GM12872 (cell line): ENCODE measurements around the gene RAB29.

Experiments used
- CTCF ChIP-seq: IDR thresholded peaks from 3 replicates; pipeline ENCODE4 v1.5.1; 2011; ENCODE audit warnings: low read depth, mild to moderate bottlenecking, low read length, moderate library complexity; ENCODE audit not compliant: insufficient read depth

Gene RAB29

GRCh38 chr1:205803986-205804385, 28.7 kb upstream of the RAB29 start:
- no peak for TF ChIP-seq CTCF

DNA sequence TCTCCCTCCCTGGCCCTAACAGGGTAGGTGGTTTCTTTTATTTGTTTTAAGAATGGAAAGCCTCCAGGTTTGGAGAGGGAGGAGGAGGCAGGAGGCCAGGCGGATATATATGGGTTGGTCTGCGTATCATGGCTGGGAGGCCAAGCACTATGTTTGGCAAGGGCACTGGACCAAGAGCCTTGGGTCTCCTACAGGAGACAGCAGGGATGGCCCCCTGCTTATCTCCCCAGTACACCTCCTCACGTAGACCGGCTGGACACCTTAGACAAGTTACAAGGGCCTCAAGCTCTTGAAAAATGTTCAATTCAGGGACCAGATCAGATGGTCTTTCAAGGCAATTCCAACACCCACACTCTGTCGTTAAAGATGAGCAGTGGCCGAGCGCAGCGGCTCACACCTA, 26.8 kb upstream of the RAB29 start:
- TF ChIP-seq CTCF, result no peak

GRCh38 chr1:205800981-205801703, 25.9 kb upstream of the RAB29 start:
- TF ChIP-seq CTCF, result no peak

GRCh38 chr1:205800427-205800826, 25.1 kb upstream of the RAB29 start:
- TF ChIP-seq CTCF, result no peak

- TF ChIP-seq CTCF, result no peak
Observed at GRCh38 chr1:205798577-205798976, 23.3 kb upstream of the RAB29 start.

GRCh38 chr1:205797168-205797567, 21.9 kb upstream of the RAB29 start:
- no peak for TF ChIP-seq CTCF

DNA sequence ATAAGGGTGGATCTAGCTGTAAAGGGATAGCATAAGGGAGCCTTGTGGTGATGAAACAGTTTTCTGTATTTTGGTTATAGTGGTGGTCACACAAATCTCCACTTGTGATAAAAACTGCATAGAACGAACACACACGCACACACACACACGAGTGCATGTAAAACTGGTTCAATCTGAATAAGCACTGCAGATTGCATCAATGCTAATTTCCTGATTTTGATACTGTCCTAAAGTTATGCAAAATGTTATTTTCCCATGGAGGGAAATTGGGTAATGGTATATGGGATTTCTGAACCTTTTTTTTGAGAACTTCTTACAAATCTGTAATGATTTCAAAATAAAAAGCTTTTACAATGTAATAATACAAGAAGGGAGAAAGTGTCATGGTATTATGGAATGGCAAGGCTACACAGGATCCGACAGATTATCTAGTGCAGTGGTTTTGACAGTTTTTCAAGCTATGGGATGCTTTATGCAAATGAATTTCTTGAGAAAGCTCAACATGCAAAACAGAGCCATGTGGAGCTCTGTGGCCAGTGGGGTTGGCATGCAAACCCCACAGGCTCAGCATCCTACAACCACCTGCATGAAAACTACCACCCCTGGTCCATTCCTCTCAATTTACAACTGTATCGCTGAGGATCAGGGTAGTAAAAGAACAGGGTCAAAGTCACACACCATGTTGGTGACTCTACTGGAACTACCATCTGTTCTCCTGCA, 18.9 kb upstream of the RAB29 start:
- no peak for TF ChIP-seq CTCF
